GM12873 (cell line): Measurements from ENCODE around the gene MRPS17.

Experiments used
- TF ChIP-seq, protein P1 (sequence below): IDR thresholded peaks from 2 replicates; pipeline ENCODE4 v1.5.1; 2012; ENCODE audit warnings: low read depth, mild to moderate bottlenecking, moderate library complexity, low read length, control low read depth; ENCODE audit not compliant: insufficient read depth; ENCODE audit errors: missing control alignments

MRPS17 gene

DNA sequence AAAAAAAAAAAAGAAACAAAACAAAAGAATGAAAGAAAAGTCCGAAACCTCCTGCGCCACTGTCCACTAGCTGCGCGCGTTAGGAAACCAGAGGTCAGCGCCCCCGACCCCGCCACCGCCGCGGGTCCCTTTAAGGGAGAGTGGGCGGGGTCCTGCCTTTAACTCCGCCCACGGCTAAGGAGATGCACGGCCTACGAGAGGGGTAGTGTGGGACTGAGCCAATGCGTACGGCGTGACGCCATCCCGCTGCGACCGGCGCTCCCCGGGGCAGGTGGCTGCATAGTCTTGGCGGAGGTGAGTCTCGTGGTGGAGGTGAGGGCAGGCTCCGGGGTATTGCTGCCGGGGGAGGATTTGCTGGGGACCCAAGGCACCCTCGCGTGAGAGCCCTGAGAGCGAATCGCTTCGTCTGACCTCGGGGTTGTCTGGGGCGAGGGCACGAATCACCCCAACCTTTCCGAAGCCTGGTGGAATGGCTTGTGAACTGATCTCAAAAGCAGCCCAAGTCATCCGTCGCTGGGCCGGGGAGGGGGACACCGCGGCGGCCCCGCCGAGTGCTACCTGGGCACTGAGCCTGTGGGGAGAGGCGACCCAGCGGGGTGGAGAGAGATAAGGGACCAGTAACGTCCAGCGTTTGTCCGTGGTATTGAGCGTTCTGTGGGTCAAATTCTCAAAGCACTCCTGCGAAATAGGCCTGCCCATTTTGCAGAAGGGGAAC lies at the start of gene MRPS17:
MRPS17 (plus strand) TSS at position 241 of the 715 bp plus-strand sequence. CDS start 1,319 bp downstream, outside the sequence.
- TF ChIP-seq, protein P1, sequence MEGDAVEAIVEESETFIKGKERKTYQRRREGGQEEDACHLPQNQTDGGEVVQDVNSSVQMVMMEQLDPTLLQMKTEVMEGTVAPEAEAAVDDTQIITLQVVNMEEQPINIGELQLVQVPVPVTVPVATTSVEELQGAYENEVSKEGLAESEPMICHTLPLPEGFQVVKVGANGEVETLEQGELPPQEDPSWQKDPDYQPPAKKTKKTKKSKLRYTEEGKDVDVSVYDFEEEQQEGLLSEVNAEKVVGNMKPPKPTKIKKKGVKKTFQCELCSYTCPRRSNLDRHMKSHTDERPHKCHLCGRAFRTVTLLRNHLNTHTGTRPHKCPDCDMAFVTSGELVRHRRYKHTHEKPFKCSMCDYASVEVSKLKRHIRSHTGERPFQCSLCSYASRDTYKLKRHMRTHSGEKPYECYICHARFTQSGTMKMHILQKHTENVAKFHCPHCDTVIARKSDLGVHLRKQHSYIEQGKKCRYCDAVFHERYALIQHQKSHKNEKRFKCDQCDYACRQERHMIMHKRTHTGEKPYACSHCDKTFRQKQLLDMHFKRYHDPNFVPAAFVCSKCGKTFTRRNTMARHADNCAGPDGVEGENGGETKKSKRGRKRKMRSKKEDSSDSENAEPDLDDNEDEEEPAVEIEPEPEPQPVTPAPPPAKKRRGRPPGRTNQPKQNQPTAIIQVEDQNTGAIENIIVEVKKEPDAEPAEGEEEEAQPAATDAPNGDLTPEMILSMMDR: no peak

DNA sequence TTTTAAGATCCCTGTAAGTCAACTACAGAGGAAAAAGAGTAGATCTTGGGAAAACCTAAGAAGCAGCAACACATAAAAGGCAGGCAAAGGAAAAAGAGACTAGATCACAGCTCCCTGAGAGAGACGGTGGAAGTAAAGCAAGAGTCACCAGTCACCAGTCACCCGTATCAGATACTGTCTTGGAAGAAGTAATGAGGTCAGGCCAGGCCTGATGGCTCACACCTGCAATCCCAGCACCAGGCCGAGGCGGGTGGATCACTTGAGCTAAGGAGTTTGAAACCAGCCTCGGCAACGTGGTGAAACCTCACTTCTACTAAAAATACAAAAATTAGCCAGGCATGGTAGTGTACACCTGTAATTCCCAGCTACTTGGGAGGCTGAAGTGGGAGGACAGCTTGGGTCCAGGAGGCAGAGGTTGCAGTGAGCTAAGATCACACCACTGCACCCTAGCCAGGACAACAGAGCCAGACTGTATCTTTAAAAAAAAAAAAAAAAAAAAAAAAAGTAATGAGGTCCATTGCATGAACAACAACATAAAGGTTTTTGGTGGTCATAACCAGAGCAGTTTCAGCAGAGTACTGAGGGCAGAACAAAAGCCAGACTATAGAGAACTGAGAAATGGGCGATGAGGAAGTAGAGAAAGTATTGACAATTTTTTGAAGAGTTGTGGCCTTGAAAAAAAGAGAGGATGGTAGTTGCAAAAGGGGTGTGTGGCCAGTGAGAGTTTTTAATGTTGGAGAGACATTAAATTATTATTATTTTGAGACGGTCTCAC lies 47.5 kb upstream of the MRPS17 start:
- TF ChIP-seq, protein P1: no peak

DNA sequence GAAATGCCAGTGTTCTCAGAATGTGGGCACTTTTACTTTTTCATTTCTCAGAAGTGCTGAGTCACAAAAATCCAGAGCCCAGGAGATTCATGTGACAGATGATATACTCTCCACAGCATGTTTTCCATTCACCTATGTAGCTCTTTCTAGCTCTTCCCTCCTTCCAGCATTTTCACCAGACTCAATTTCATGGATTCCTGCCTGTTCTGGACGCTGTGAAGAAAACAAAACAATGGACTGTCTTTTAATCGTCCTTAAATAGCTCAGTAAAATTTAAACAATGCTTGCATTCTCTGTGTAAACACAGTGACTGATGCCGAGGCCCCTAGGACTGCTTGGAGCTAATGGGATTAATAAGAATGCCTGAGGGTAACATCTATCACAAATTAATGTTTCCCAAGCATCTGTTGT lies 38.9 kb upstream of the MRPS17 start:
- TF ChIP-seq, protein P1: no peak

DNA sequence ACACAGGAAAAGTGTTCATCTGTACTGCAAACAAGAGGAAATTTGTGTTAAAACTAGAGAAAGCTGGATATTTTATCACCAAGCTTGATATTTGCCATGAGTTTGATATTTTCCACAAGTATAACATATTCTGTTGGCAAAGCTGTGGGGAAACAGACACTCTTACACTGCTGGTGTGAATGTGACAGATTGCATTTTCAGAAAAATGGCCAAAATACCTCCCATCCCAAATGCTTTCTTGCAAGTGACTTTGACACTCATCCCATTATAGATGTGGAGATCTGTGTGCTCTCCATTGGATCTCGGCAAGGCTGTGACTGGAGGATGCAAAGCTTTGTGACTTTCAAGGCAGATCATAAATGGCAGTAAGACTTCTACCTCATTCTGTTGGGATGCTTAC lies 33.9 kb upstream of the MRPS17 start:
- TF ChIP-seq, protein P1: no peak

DNA sequence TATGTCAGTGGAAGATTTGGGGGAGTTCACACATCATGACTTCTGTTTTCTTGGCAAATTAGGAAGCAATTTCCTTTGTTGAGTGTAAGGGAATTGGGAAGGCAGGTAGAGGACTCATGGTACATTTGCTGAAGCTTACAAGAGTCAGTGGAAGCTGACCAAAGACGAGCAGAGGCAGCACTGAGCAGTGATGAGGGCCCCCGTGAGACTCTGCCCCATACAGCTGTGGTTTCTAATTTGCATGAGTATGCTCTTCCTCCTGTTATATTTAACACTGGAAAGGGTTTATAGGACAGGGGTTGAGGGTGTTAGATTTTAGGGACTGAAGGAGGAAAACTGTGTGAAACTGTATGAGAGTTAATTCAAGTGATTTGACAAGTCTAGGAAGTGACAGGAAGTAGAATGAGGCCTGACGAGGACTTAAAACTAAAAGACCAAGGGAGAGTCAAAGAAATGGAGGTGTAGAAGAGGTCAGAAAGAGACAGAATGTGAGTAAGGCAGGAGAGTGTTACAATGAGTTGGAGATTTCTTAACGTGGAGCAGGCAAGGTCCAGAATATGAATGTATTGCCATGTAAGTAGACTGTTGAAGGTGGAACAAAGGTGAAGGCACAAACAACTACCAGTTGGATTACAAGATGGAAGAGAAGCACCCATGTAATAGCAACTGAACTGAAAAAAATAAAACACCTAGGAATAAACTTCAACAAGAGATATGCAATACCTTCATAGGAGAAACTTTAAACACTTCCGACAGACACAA lies 23.5 kb upstream of the MRPS17 start:
- TF ChIP-seq, protein P1: no peak

DNA sequence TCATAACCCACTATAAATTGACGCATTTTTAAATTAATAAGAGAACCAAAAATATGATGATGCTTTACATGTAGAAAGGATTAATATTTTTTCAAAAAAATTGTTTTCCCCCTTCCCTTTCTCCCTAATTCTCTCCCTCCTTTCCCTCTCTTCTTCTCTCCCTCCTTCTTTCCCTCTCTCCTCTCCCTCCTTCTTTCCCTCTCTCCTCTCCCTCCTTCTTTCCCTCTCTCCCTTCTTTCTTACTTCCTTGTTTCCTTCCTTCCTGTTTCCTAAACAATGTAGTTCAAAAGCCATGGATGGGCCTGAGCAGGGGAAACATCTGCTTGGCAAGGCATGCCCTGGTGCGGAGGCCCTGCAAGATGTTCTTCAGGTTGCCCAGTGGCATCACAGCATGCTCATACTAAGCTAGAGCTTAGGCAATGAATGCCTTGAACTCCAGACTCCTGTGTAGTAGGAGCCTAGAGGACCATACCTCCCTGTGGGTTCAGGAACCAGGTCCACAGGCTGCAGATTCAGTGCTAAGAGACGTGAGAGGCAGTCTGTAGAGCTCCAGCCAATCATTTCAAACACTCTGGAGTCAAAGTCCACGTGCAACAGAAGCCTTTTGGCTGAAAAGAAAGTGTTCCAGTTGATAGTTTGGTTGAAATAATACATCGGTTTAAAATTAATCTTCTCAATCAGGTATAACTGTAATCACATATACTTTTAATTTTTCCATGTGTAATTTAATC lies 20.1 kb upstream of the MRPS17 start:
- TF ChIP-seq, protein P1: no peak
